Dedifferentiated amniotic fluid mesenchymal stem cell (primary cell): ENCODE results near the gene AMPD3.

ENCODE experiments used
- DNase-seq: peaks from one replicate; pipeline ENCODE4 v3.0.0-alpha.2; 2016; ENCODE audit errors: extremely low spot score

The AMPD3 gene

GRCh38 chr11:10539339-10539738 is 84.3 kb downstream of the AMPD3 start:
- no peak for DNase-seq

- DNase-seq = no peak
Measured at GRCh38 chr11:10540546-10540914, 85.5 kb downstream of the AMPD3 start.

- DNase-seq = peak; percentile 92
Measured at GRCh38 chr11:10540915-10541560, 86.0 kb downstream of the AMPD3 start, which contains the start of gene RNF141. Gene RNF141 (minus strand): TSS chr11:10541187. CDS start chr11:10534158, 7,029 bp downstream.

- no peak for DNase-seq
Measured at GRCh38 chr11:10541561-10541930, 86.5 kb downstream of the AMPD3 start.

GRCh38 chr11:10542776-10543175 is 87.7 kb downstream of the AMPD3 start:
- no peak for DNase-seq

GRCh38 chr11:10543782-10544181 is 88.7 kb downstream of the AMPD3 start:
- DNase-seq = no peak

GRCh38 chr11:10544491-10545465 is 89.7 kb downstream of the AMPD3 start:
- no peak for DNase-seq

- DNase-seq = peak; percentile 51
Measured at GRCh38 chr11:10550503-10551289, 95.6 kb downstream of the AMPD3 start.

GRCh38 chr11:10551290-10551592 is 96.2 kb downstream of the AMPD3 start:
- no peak for DNase-seq

- no peak for DNase-seq
Measured at GRCh38 chr11:10551845-10552352, 96.8 kb downstream of the AMPD3 start.

GRCh38 chr11:10556590-10556989 is 101.5 kb downstream of the AMPD3 start:
- DNase-seq = no peak
